ENCODE measurements around the gene CD300LB.

The CD300LB gene

GRCh38 chr17:74536890-74537289 is 5.6 kb upstream of the CD300LB start:
- TF ChIP-seq, protein P1, sequence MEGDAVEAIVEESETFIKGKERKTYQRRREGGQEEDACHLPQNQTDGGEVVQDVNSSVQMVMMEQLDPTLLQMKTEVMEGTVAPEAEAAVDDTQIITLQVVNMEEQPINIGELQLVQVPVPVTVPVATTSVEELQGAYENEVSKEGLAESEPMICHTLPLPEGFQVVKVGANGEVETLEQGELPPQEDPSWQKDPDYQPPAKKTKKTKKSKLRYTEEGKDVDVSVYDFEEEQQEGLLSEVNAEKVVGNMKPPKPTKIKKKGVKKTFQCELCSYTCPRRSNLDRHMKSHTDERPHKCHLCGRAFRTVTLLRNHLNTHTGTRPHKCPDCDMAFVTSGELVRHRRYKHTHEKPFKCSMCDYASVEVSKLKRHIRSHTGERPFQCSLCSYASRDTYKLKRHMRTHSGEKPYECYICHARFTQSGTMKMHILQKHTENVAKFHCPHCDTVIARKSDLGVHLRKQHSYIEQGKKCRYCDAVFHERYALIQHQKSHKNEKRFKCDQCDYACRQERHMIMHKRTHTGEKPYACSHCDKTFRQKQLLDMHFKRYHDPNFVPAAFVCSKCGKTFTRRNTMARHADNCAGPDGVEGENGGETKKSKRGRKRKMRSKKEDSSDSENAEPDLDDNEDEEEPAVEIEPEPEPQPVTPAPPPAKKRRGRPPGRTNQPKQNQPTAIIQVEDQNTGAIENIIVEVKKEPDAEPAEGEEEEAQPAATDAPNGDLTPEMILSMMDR (IDR thresholded peaks at IDR 0.05; ENCODE audit: control insufficient read depth, extremely low read depth, insufficient read depth) = no peak
- no peak overlapping the region for H3K4me3 ChIP-seq (ENCODE audit: low read depth, low read length)
- DNase-seq (ENCODE audit: low read depth) = no peak

- H3K4me3 ChIP-seq (ENCODE audit: low read depth, low read length) = no peak overlapping the region
- no peak for DNase-seq (ENCODE audit: low read depth)
- TF ChIP-seq, protein P1 (IDR thresholded peaks at IDR 0.05; ENCODE audit: control insufficient read depth, extremely low read depth, insufficient read depth) = no peak
Measured at GRCh38 chr17:74532115-74532514, 840 bp upstream of the CD300LB start.

- H3K4me3 ChIP-seq (ENCODE audit: low read depth, low read length) = no peak overlapping the region
- TF ChIP-seq, protein P1 (IDR thresholded peaks at IDR 0.05; ENCODE audit: control insufficient read depth, extremely low read depth, insufficient read depth) = no peak
- no peak for DNase-seq (ENCODE audit: low read depth)
Measured at GRCh38 chr17:74530831-74531150, 484 bp downstream of the CD300LB start.

DNA sequence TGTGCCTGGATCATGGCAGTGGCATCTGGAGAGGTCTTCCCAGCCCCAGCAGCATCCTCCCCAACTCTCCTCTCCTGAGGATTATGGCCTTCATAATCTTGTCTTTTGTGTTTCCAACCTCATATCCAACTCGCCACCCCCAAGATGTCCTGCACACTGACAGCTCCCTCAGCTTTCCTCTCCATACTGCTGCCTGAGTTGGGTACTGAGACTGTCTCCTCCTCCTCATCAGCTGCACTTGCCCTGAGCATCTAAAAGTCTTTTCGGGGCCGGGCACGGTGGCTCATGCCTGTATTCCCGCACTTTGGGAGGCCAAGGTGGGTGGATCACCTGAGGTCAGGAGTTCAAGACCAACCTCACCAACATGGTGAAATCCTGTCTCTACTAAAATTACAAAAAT is 2.0 kb downstream of the CD300LB start:
- no peak overlapping the region for H3K4me3 ChIP-seq (ENCODE audit: low read depth, low read length)
- no peak for DNase-seq (ENCODE audit: low read depth)
- TF ChIP-seq, protein P1 (IDR thresholded peaks at IDR 0.05; ENCODE audit: control insufficient read depth, extremely low read depth, insufficient read depth) = no peak

GRCh38 chr17:74528491-74529199 is 2.6 kb downstream of the CD300LB start:
- TF ChIP-seq, protein P1 (IDR thresholded peaks at IDR 0.05; ENCODE audit: control insufficient read depth, extremely low read depth, insufficient read depth) = no peak
- no peak overlapping the region for H3K4me3 ChIP-seq (ENCODE audit: low read depth, low read length)
- DNase-seq (ENCODE audit: low read depth) = no peak

- no peak for DNase-seq (ENCODE audit: low read depth)
- TF ChIP-seq, protein P1 (IDR thresholded peaks at IDR 0.05; ENCODE audit: control insufficient read depth, extremely low read depth, insufficient read depth) = no peak
- H3K4me3 ChIP-seq (ENCODE audit: low read depth, low read length) = no peak overlapping the region
Measured at GRCh38 chr17:74527756-74528155, 3.5 kb downstream of the CD300LB start.

- no peak overlapping the region for H3K4me3 ChIP-seq (ENCODE audit: low read depth, low read length)
- TF ChIP-seq, protein P1 (IDR thresholded peaks at IDR 0.05; ENCODE audit: control insufficient read depth, extremely low read depth, insufficient read depth) = no peak
- no peak for DNase-seq (ENCODE audit: low read depth)
Measured at GRCh38 chr17:74527081-74527480, 4.2 kb downstream of the CD300LB start.

Data from LNCaP clone FGC (cell line).